WI38 (cell line): ENCODE data around the gene DPYSL5.

ENCODE experiments used
- H3K4me3 ChIP-seq: 2 replicates; pipeline ENCODE4 v1.5.1; 2011; ENCODE audit warnings: low read depth, mild to moderate bottlenecking, control low read depth, low read length
- CTCF ChIP-seq: IDR thresholded peaks from 2 replicates; pipeline ENCODE4 v1.5.1; 2012; ENCODE audit warnings: low read depth, mild to moderate bottlenecking, control low read depth, low read length

Gene DPYSL5

GRCh38 chr2:26847655-26848335, at the start of gene DPYSL5:
Gene DPYSL5, plus strand, starts transcription at chr2:26848132. Its CDS starts 50,368 bp downstream, at chr2:26898500.
- no peak within 1 kb of the TSS for H3K4me3 ChIP-seq
- TF ChIP-seq CTCF = no peak

- no peak overlapping the region for H3K4me3 ChIP-seq
- TF ChIP-seq CTCF = no peak
Observed at GRCh38 chr2:26801328-26801727, 46.6 kb upstream of the DPYSL5 start.

- TF ChIP-seq CTCF = no peak
Observed at GRCh38 chr2:26801796-26802195, 46.1 kb upstream of the DPYSL5 start.

GRCh38 chr2:26805241-26805676, 42.7 kb upstream of the DPYSL5 start:
- no peak overlapping the region for H3K4me3 ChIP-seq
- no peak for TF ChIP-seq CTCF

More at GRCh38 chr2:26801796-26802195, 46.1 kb upstream of the DPYSL5 start:
- H3K4me3 ChIP-seq = no peak overlapping the region

GRCh38 chr2:26807788-26808460, 40.0 kb upstream of the DPYSL5 start:
- no peak overlapping the region for H3K4me3 ChIP-seq
- TF ChIP-seq CTCF = no peak

GRCh38 chr2:26809211-26809610, 38.7 kb upstream of the DPYSL5 start:
- no peak for TF ChIP-seq CTCF
- H3K4me3 ChIP-seq = no peak overlapping the region

- TF ChIP-seq CTCF = no peak
Observed at GRCh38 chr2:26809876-26810577, 37.9 kb upstream of the DPYSL5 start.

More at GRCh38 chr2:26809876-26810577, 37.9 kb upstream of the DPYSL5 start:
- no peak overlapping the region for H3K4me3 ChIP-seq
